ENCODE results near the gene TEAD1.

TEAD1 gene

DNA sequence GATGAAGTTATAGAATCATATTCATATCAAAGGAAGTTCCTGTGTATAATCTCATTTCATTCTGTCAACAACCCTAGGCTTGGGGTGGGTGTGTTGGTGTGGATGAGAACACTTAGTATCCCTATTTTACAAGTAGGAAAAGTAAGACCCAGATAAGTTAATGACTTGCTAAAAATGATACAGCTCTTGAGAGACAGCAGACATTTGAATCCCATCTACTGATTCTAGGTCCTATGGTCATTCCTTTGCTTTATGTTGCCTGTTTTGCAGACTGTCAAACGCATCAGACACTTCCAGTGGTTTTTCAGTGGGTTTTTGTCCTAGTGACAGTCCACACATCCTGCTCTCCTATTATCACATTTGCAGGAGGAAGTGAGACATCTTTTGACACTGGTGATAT, 153.1 kb downstream of the TEAD1 start:
- no peak overlapping the region for H3K4me3 ChIP-seq (ENCODE audit: low read depth, low read length)
- TF ChIP-seq CTCF (IDR thresholded peaks at IDR 0.05; ENCODE audit: borderline replicate concordance, insufficient read depth, low read depth, low read length) = no peak

DNA sequence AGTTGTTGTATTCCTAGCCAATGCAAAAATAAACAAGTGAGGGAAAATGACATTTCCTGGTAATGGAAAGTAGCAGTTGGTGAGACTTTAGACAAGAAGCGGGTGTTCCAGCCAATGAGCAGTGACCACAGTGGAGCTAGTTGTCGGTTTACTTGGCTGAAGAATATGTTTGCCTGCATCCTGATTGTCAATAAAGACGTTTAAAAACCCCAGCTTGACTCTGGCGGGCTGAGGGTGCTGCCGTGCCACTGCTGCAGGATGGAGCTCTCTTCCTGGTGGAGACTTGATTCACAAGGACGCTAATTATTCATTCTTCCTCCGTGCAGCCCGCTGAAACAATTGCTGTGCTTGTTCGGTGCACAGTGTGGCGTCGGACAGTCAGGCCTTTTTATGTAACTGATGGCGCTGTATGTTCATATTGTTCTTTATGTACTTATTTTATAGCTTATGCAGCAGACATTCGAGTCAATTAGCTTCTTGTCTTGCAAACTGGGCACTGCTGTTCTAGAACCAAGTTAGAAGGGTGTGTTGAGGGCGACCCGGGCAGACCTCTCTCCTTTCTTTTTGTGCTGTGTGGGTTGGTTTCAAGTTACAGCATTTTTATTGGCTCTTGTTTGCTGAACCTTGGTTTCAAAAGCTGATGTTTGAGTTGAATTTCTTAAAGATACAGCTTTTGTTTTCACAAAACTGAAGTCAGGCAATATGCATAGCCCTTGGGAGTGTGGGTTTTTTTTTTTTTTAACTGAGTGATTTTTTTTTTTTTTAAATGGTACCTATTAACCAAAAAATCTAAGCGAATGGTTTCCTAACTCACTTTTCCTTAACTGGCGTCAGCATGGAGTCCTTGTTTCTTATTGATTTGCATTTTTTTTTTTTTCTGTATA, 153.9 kb downstream of the TEAD1 start:
- TF ChIP-seq CTCF (IDR thresholded peaks at IDR 0.05; ENCODE audit: borderline replicate concordance, insufficient read depth, low read depth, low read length) = no peak
- H3K4me3 ChIP-seq (ENCODE audit: low read depth, low read length) = peak overlapping the region; percentile 13

DNA sequence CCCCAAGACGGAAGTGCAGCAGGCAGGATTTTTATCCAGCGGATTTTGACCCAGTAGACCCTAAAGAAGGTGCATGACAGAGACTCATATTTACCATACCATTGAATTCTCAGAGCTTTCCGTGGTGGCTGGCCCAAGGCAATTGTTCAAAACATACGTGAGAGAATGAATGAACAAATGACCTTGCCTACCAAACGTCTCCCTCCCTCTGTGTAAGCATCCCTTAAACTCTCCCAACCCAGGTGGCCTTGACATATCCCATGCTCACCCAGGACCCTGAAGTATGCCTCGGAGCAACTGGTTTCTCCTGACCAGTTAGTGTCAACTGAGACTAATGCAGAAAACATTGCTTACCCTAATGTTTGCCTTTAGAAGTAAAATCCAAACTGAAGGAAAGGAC, 154.9 kb downstream of the TEAD1 start:
- TF ChIP-seq CTCF (IDR thresholded peaks at IDR 0.05; ENCODE audit: borderline replicate concordance, insufficient read depth, low read depth, low read length) = no peak
- H3K4me3 ChIP-seq (ENCODE audit: low read depth, low read length) = no peak overlapping the region

DNA sequence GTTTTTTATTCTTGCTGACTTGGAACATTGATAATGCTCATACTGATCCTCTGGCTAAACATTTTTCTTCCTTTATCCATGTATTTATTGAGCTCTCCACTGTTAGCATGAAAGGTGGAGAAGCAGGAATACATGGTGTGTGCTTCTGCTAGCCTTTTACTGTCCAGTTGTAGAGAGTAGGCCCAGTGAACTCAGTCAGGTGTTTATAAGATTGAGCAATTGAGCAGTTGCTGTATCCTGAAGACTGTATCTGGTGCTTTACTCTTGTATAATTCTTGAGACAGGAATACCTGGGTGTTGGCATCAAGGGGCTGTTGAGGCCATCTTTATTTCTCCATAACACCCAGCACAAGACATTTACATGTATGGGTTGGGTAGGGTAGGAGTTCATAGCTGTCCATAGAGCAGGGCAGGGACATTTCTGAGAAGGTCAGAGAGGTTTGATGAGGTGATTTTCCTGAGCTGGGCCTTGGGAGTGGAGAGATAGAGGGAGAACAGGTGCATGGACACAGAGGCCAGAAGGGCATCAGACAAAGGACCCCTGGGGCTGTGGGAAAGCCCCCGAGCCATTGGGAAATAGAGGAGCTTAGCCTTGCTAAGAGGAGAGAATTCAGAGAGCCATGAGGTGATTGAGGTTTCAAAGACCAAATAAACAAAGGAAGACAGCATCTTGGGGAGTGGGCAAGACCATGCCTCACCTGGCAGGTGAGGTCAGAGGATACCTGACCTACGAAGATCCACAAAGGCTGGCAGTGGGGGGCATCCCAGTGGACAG, 155.5 kb downstream of the TEAD1 start:
- no peak overlapping the region for H3K4me3 ChIP-seq (ENCODE audit: low read depth, low read length)
- TF ChIP-seq CTCF (IDR thresholded peaks at IDR 0.05; ENCODE audit: borderline replicate concordance, insufficient read depth, low read depth, low read length) = no peak

DNA sequence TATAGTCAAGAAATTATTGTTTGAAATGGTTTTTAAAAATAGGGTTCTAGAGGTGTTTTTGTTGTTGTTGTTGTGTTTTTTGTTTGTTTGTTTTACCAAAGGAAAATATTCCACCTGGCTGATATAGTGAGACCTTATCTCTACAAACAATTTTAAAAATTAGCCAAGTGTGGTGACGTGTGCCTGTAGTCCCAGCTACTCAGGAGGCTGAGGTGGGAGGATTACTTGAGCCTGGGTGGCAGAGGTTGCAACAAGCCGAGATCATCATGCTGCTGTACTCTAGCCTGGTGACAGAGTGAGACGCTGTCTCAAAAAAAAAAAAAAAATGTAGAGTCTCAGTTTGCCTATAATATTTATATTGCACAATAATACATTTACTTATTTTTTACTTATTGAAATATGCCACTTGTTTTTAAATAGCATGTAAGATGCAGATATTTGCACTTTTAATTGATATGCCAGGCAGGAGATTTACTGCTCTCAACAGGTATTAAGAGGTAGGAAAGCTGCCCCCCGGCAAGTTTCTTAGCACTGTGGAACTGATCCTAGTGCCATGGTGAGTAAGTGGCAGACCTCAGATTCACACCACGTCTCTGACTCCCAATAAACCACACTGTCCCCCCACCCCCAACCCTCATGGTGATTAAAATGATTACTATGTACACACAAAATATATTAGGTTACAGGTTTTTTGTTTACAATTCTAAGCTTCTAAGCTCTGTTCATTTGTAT, 157.4 kb downstream of the TEAD1 start:
- TF ChIP-seq CTCF (IDR thresholded peaks at IDR 0.05; ENCODE audit: borderline replicate concordance, insufficient read depth, low read depth, low read length) = no peak
- no peak overlapping the region for H3K4me3 ChIP-seq (ENCODE audit: low read depth, low read length)

- no peak overlapping the region for H3K4me3 ChIP-seq (ENCODE audit: low read depth, low read length)
- no peak for TF ChIP-seq CTCF (IDR thresholded peaks at IDR 0.05; ENCODE audit: borderline replicate concordance, insufficient read depth, low read depth, low read length)
These were observed 158.4 kb downstream of the TEAD1 start for GRCh38 chr11:12832480-12833224.

Data from GM12875 (cell line).